Lower leg skin (tissue), 3 donors: ENCODE data around the gene IFITM1.
"Not testable (repeated sequence)": the region's sequence is repeated elsewhere in the genome, so short reads cannot be mapped to it uniquely, and the experiment has no call there.

ENCODE experiments used
- POLR2A ChIP-seq, 2 donors: fragments of 450-650 bp; IDR thresholded peaks; one replicate each; pipeline ENCODE4 v1.6.1; 2016 to 2017; ENCODE audit warnings: antibody characterized with exemption in 2 of 2, mild to moderate bottlenecking in 1 of 2, moderate library complexity in 1 of 2
- TF ChIP-seq, protein P1 (sequence below), 3 donors: fragments of 450-650 bp; IDR thresholded peaks; one replicate each; pipeline ENCODE4 v1.5.1; 2016; ENCODE audit warnings: antibody characterized with exemption in 3 of 3, mild to moderate bottlenecking in 3 of 3, moderate library complexity in 2 of 3

DNA sequence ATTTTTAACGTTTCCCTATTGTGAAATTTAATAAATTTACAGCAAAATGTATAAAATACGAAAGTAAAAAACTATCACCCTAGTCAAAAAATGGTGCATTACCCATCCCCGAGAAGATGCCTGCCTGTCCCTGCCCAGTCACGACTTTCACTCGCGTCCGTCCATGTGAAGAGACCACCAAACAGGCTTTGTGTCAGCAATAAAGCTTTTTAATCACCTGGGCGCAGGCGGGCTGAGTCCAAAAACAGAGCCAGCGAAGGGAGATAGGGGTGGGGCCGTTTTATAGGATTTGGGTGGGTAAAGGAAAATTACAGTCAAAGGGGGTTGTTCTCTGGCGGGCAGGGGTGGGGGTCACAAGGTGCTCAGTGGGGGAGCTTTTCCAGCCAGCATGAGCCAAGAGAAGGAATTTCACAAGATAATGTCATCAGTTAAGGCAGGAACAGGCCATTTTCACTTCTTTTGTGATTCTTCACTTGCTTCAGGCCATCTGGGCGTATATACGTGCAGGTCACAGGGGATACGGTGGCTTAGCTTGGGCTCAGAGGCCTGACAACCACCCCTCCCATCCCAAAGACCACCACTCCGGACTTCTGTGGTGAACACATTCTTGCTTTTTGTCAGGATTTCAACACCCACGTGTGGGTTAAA, 19.9 kb downstream of the IFITM1 start:
- not testable (repeated sequence) for TF ChIP-seq POLR2A (IDR thresholded peaks at IDR 0.05)
- TF ChIP-seq, protein P1, sequence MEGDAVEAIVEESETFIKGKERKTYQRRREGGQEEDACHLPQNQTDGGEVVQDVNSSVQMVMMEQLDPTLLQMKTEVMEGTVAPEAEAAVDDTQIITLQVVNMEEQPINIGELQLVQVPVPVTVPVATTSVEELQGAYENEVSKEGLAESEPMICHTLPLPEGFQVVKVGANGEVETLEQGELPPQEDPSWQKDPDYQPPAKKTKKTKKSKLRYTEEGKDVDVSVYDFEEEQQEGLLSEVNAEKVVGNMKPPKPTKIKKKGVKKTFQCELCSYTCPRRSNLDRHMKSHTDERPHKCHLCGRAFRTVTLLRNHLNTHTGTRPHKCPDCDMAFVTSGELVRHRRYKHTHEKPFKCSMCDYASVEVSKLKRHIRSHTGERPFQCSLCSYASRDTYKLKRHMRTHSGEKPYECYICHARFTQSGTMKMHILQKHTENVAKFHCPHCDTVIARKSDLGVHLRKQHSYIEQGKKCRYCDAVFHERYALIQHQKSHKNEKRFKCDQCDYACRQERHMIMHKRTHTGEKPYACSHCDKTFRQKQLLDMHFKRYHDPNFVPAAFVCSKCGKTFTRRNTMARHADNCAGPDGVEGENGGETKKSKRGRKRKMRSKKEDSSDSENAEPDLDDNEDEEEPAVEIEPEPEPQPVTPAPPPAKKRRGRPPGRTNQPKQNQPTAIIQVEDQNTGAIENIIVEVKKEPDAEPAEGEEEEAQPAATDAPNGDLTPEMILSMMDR (IDR thresholded peaks at IDR 0.05) = not testable (repeated sequence)
